ENCODE measurements around the gene NAV3.

GRCh38 chr12:78210506-78210860 is 379.8 kb downstream of the NAV3 start:
- TF ChIP-seq, protein P1, sequence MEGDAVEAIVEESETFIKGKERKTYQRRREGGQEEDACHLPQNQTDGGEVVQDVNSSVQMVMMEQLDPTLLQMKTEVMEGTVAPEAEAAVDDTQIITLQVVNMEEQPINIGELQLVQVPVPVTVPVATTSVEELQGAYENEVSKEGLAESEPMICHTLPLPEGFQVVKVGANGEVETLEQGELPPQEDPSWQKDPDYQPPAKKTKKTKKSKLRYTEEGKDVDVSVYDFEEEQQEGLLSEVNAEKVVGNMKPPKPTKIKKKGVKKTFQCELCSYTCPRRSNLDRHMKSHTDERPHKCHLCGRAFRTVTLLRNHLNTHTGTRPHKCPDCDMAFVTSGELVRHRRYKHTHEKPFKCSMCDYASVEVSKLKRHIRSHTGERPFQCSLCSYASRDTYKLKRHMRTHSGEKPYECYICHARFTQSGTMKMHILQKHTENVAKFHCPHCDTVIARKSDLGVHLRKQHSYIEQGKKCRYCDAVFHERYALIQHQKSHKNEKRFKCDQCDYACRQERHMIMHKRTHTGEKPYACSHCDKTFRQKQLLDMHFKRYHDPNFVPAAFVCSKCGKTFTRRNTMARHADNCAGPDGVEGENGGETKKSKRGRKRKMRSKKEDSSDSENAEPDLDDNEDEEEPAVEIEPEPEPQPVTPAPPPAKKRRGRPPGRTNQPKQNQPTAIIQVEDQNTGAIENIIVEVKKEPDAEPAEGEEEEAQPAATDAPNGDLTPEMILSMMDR (IDR thresholded peaks at IDR 0.05): no peak
- TF ChIP-seq POLR2A (IDR thresholded peaks at IDR 0.05): no peak

Data from right lobe of liver (tissue), 4 donors.